ENCODE data around the gene STK32C.

- TF ChIP-seq, protein P1, sequence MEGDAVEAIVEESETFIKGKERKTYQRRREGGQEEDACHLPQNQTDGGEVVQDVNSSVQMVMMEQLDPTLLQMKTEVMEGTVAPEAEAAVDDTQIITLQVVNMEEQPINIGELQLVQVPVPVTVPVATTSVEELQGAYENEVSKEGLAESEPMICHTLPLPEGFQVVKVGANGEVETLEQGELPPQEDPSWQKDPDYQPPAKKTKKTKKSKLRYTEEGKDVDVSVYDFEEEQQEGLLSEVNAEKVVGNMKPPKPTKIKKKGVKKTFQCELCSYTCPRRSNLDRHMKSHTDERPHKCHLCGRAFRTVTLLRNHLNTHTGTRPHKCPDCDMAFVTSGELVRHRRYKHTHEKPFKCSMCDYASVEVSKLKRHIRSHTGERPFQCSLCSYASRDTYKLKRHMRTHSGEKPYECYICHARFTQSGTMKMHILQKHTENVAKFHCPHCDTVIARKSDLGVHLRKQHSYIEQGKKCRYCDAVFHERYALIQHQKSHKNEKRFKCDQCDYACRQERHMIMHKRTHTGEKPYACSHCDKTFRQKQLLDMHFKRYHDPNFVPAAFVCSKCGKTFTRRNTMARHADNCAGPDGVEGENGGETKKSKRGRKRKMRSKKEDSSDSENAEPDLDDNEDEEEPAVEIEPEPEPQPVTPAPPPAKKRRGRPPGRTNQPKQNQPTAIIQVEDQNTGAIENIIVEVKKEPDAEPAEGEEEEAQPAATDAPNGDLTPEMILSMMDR (IDR thresholded peaks at IDR 0.05), result no peak
- TF ChIP-seq POLR2AphosphoS5 (IDR thresholded peaks at IDR 0.05; ENCODE audit: insufficient read depth in 1 of 2, low read depth in 1 of 2), result no peak
- TF ChIP-seq POLR2A (IDR thresholded peaks at IDR 0.05), result no peak
These were observed 8.4 kb upstream of the STK32C start for GRCh38 chr10:132316133-132316532.
